H1 (cell line): ENCODE results near the gene DPF3. TPM values are rescaled to one million over a fixed set of nuclear protein-coding genes. Genes with fewer than 3 reads are reported as not detected.

Experiments
- CTCF ChIA-PET: fragments of 300-600 bp; sonication (Branson Sonifier 250); formaldehyde crosslinking; loops from one replicate; lab custom pipeline; 2021; ENCODE audit not compliant: partially characterized antibody; lab: Charles Lee
- POLR2A ChIA-PET: fragments of 300-600 bp; sonication (Branson Sonifier 250); formaldehyde crosslinking; loops from one replicate; lab custom pipeline; 2021; ENCODE audit warnings: inconsistent platforms; ENCODE audit not compliant: partially characterized antibody; lab: Charles Lee
- DNase-seq, 2 experiments: peaks; one replicate each; pipeline versions ENCODE4 v3.0.0 to v3.0.0-alpha.2; 2010 to 2022; ENCODE audit warnings: low spot score in 2 of 2, low read depth in 1 of 2, mixed read lengths in 1 of 2
- FAIRE-seq: peaks from 2 replicates; lab custom pipeline; 2011; peaks lifted over from hg19 to GRCh38; lab: Jason Lieb, UNC
- H2AFZ ChIP-seq: 2 replicates; pipeline ENCODE4 v1.8.1; 2012; ENCODE audit warnings: low read length, inconsistent platforms
- H2AK5ac ChIP-seq: 2 replicates; pipeline ENCODE4 v1.6.1; 2013; ENCODE audit warnings: low read depth, low read length
- H2BK120ac ChIP-seq: replicated peaks from 2 replicates; pipeline ENCODE3; 2013; ENCODE audit warnings: low read depth, low read length, inconsistent platforms
- H2BK12ac ChIP-seq: 2 replicates; pipeline ENCODE4 v1.6.1; 2013; ENCODE audit warnings: low read depth, low read length
- H2BK15ac ChIP-seq: 2 replicates; pipeline ENCODE4 v1.6.1; 2013; ENCODE audit warnings: low read length
- H2BK20ac ChIP-seq: 2 replicates; pipeline ENCODE4 v1.6.1; 2013; ENCODE audit warnings: low read length
- H2BK5ac ChIP-seq: 2 replicates; pipeline ENCODE4 v1.6.1; 2013; ENCODE audit warnings: low read depth, low read length
- H3K14ac ChIP-seq: 2 replicates; pipeline ENCODE4 v1.6.1; 2013; ENCODE audit warnings: inconsistent platforms; ENCODE audit not compliant: insufficient read length
- H3K18ac ChIP-seq: 2 replicates; pipeline ENCODE4 v1.6.1; 2013; ENCODE audit warnings: low read length; ENCODE audit errors: extremely low read depth
- H3K23ac ChIP-seq: 2 replicates; pipeline ENCODE4 v1.6.1; 2013; ENCODE audit warnings: inconsistent platforms; ENCODE audit not compliant: insufficient read length
- H3K23me2 ChIP-seq: 2 replicates; pipeline ENCODE4 v1.6.1; 2013; ENCODE audit warnings: low read depth, low read length
- H3K27ac ChIP-seq: 2 replicates; pipeline ENCODE4 v1.6.1; 2011; ENCODE audit warnings: low read depth, low read length, inconsistent platforms
- H3K27me3 ChIP-seq, 4 experiments: replicated peaks in 1 of 4; 1 replicate in 1 of 4; 2 replicates in 3 of 4; pipeline versions ENCODE4 v1.6.1 to v1.8.1; 2011 to 2013; ENCODE audit warnings: low read length in 3 of 4, mild to moderate bottlenecking in 3 of 4, inconsistent platforms in 2 of 4, mixed read lengths in 2 of 4, moderate library complexity in 1 of 4; ENCODE audit not compliant: control insufficient read depth in 3 of 4, insufficient read depth in 3 of 4; ENCODE audit errors: extremely low read depth in 1 of 4
- H3K36me3 ChIP-seq, 4 experiments: 2 replicates each; pipeline versions ENCODE4 v1.6.1 to v1.8.1; 2011 to 2013; ENCODE audit warnings: mild to moderate bottlenecking in 4 of 4, low read length in 3 of 4, moderate library complexity in 2 of 4, control low read depth in 1 of 4, inconsistent platforms in 1 of 4; ENCODE audit not compliant: insufficient read depth in 4 of 4, control insufficient read depth in 2 of 4
- H3K4ac ChIP-seq: replicated peaks from 2 replicates; pipeline ENCODE3; 2013; ENCODE audit warnings: low read length, low read depth, mixed read lengths, inconsistent platforms; ENCODE audit not compliant: insufficient read length
- H3K4me1 ChIP-seq, 4 experiments: replicated peaks in 1 of 4; 1 replicate in 1 of 4; 2 replicates in 3 of 4; pipeline versions ENCODE4 v1.6.1 to v1.8.1; 2011 to 2013; ENCODE audit warnings: low read length in 3 of 4, inconsistent platforms in 2 of 4, mixed read lengths in 1 of 4; ENCODE audit not compliant: insufficient read depth in 4 of 4, control insufficient read depth in 3 of 4
- H3K4me2 ChIP-seq, 2 experiments: 2 replicates each; pipeline versions ENCODE4 v1.6.1 to v1.8.1; 2011 to 2013; ENCODE audit warnings: low read depth in 2 of 2, low read length in 2 of 2, control low read depth in 1 of 2, inconsistent platforms in 1 of 2, mild to moderate bottlenecking in 1 of 2; ENCODE audit not compliant: insufficient read depth in 1 of 2
- H3K4me3 ChIP-seq, 4 experiments: fragments of 200-600, 300-600 bp in 1 of 4; sonication (generic), shearing (Covaris generic), sonication (Bioruptor Twin) in 1 of 4; 2 replicates each; pipeline versions ENCODE4 v1.5.1 to v1.8.1; 2011 to 2016; ENCODE audit warnings: low read length in 4 of 4, low read depth in 3 of 4, control low read depth in 2 of 4, inconsistent platforms in 2 of 4, mild to moderate bottlenecking in 2 of 4, mixed read lengths in 1 of 4, moderate library complexity in 1 of 4; ENCODE audit not compliant: insufficient read depth in 2 of 4; ENCODE audit errors: extremely low read depth in 1 of 4
- H3K56ac ChIP-seq: replicated peaks from 2 replicates; pipeline ENCODE3; 2013; ENCODE audit warnings: low read depth, mild to moderate bottlenecking, mixed read lengths, low read length, inconsistent platforms; ENCODE audit not compliant: insufficient read length
- H3K79me1 ChIP-seq: 2 replicates; pipeline ENCODE4 v1.6.1; 2013; ENCODE audit warnings: low read depth, low read length, control low read depth
- H3K79me2 ChIP-seq, 2 experiments: 2 replicates each; pipeline versions ENCODE4 v1.6.1 to v1.8.1; 2012 to 2013; ENCODE audit warnings: low read length in 2 of 2, mild to moderate bottlenecking in 2 of 2, inconsistent platforms in 1 of 2; ENCODE audit not compliant: insufficient read depth in 2 of 2, control insufficient read depth in 1 of 2
- H3K9ac ChIP-seq, 4 experiments: replicated peaks in 1 of 4; 1 replicate in 1 of 4; 2 replicates in 3 of 4; pipeline versions ENCODE4 v1.6.1 to v1.8.1; 2011 to 2013; ENCODE audit warnings: low read depth in 3 of 4, low read length in 3 of 4, control low read depth in 2 of 4, mild to moderate bottlenecking in 2 of 4, moderate library complexity in 2 of 4, inconsistent platforms in 1 of 4; ENCODE audit errors: extremely low read depth in 1 of 4
- H3K9me3 ChIP-seq, 2 experiments: 2 replicates each; pipeline versions ENCODE4 v1.6.1 to v1.8.1; 2012 to 2013; ENCODE audit warnings: mild to moderate bottlenecking in 2 of 2, moderate library complexity in 2 of 2, control low read depth in 1 of 2, inconsistent platforms in 1 of 2, low read depth in 1 of 2, low read length in 1 of 2, mixed read lengths in 1 of 2; ENCODE audit not compliant: insufficient read depth in 2 of 2
- H4K20me1 ChIP-seq, 2 experiments: replicated peaks in 1 of 2; 2 replicates each; pipeline versions ENCODE3 to v1.8.1; 2011 to 2013; ENCODE audit warnings: inconsistent platforms in 2 of 2, low read length in 2 of 2, mild to moderate bottlenecking in 1 of 2; ENCODE audit not compliant: insufficient read depth in 2 of 2, control insufficient read depth in 1 of 2
- H4K5ac ChIP-seq: 2 replicates; pipeline ENCODE4 v1.6.1; 2013; ENCODE audit warnings: low read length, low read depth, mixed read lengths, inconsistent platforms; ENCODE audit not compliant: insufficient read length
- H4K8ac ChIP-seq: 2 replicates; pipeline ENCODE4 v1.8.0; 2013; ENCODE audit warnings: mild to moderate bottlenecking, moderate library complexity, low read length, inconsistent platforms; ENCODE audit not compliant: insufficient read depth; ENCODE audit errors: extremely low read depth
- H4K91ac ChIP-seq: replicated peaks from 2 replicates; pipeline ENCODE3; 2013; ENCODE audit warnings: low read length, mixed read lengths, inconsistent platforms; ENCODE audit not compliant: insufficient read length
- ATF2 ChIP-seq: IDR thresholded peaks from 2 replicates; pipeline ENCODE4 v1.6.1; 2012; ENCODE audit warnings: low read length, inconsistent platforms
- CTBP2 ChIP-seq: IDR thresholded peaks from 2 replicates; pipeline ENCODE4 v1.7.0; 2011; ENCODE audit warnings: borderline replicate concordance, mild to moderate bottlenecking, moderate library complexity, mixed read lengths, low read length; ENCODE audit not compliant: insufficient read depth, insufficient read length
- KDM1A ChIP-seq: fragments of 200-600, 300-600 bp; sonication (generic); IDR thresholded peaks from 2 replicates; pipeline ENCODE4 v1.7.1; 2016; ENCODE audit warnings: mild to moderate bottlenecking, low read length, borderline replicate concordance
- NANOG ChIP-seq: IDR thresholded peaks from 2 replicates; pipeline ENCODE4 v1.6.1; 2011; ENCODE audit warnings: low read length, low read depth, mild to moderate bottlenecking, inconsistent platforms; ENCODE audit not compliant: insufficient read depth, poor library complexity, severe bottlenecking
- PHF8 ChIP-seq: fragments of 200-600 bp; sonication (generic); conservative IDR thresholded peaks from 2 replicates; pipeline ENCODE4 v1.7.1; 2012; ENCODE audit warnings: low read depth, mild to moderate bottlenecking, inconsistent platforms, low read length, moderate library complexity
- SAP30 ChIP-seq: fragments of 300-600 bp; sonication (generic); IDR thresholded peaks from 2 replicates; pipeline ENCODE4 v1.7.1; 2012; ENCODE audit warnings: low read length, moderate library complexity, mild to moderate bottlenecking, inconsistent platforms; ENCODE audit not compliant: insufficient read depth, insufficient replicate concordance
- SIN3A ChIP-seq, 2 experiments: IDR thresholded peaks in 1 of 2; conservative IDR thresholded peaks in 1 of 2; 2 replicates each; pipeline ENCODE4 v1.6.1; 2011 to 2012; ENCODE audit warnings: low read length in 2 of 2, improper control_type of control experiment in 1 of 2, low read depth in 1 of 2, mild to moderate bottlenecking in 1 of 2
- SIX5 ChIP-seq: IDR thresholded peaks from 2 replicates; pipeline ENCODE4 v1.6.1; 2011; ENCODE audit warnings: mild to moderate bottlenecking, low read depth, low read length
- USF2 ChIP-seq: IDR thresholded peaks from 2 replicates; pipeline ENCODE4 v1.6.1; 2011; ENCODE audit warnings: low read length, improper control_type of control experiment
- WGBS, 2 experiments: shearing (Covaris generic) in 1 of 2; methylation state at CpG; one replicate each; pipeline versions ENCODE4 v1.1.6 to v1.1.7; 2013 to 2015; ENCODE audit warnings: low lambda C conversion rate in 2 of 2, mixed read lengths in 2 of 2, inconsistent platforms in 1 of 2, low coverage in 1 of 2, missing lambda C conversion rate in 1 of 2; ENCODE audit not compliant: insufficient replicate concordance in 2 of 2, insufficient coverage in 1 of 2, insufficient read length in 1 of 2; ENCODE audit errors: extremely low coverage in 1 of 2, missing lambda C conversion rate in 1 of 2; 5-methylcytosine and 5-hydroxymethylcytosine counted together
- polyA plus RNA-seq, 7 experiments: library from polyadenylated mRNA; depleted of rRNA in 3 of 7; stranded (reverse) in 5 of 7; unstranded in 2 of 7; fragments of >200 nt in 5 of 7; fragments of 200-250 nt in 2 of 7; gene quantifications; 1 replicate in 5 of 7; 2 replicates in 1 of 7; 4 replicates in 1 of 7; pipeline versions ENCODE4 v1.2.1 to v1.2.3, GENCODE V29; 2011 to 2013; ENCODE audit warnings: missing spikeins in 2 of 7, mixed read lengths in 2 of 7
- total RNA-seq: library from RNA; stranded (reverse); fragmentation: NEBNext Ultra II Directional; extraction: Animal tissue kit (Norgen Biotek cat#: 25700); gene quantifications from 2 replicates; pipeline ENCODE4 v1.2.1, GENCODE V29; 2021

Gene DPF3
- total and polyA plus RNA-seq, 2 of the 8 experiments (the other 6 are each of a cell fraction or from before 2014, with no cell fraction given) = 0.19 TPM; not detected in 1

DNA sequence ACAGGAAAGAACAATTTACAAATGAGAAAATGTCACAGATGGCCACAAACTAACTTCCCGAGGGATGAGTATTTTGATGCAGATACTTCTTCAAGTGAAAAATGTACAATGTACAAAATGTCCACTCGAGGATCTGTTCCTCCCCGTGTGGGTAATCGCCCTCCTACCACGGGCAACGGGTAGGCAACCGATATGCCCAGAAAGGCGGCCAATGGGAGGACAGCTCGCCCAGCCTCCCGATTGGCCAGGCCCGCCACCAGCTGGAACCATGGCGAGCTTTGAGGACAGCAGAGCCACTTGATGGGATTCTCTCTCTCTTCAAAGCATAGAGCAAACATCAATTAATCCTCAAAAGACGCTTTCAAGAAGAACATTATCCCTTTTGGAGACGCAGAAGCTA is 42.3 kb downstream of the DPF3 start:
- H3K79me1 ChIP-seq = no peaks in the 10 kb centered on the region
- H2BK12ac ChIP-seq = no peak overlapping the region
- no peak overlapping the region for H3K14ac ChIP-seq
- H2BK15ac ChIP-seq = no peak overlapping the region
- H2AFZ ChIP-seq = no peak overlapping the region
- H4K8ac ChIP-seq = no peak overlapping the region
- H4K20me1 ChIP-seq = no peaks in the 10 kb centered on the region
- H4K91ac ChIP-seq = no peak overlapping the region
- H3K56ac ChIP-seq = no peak overlapping the region
- no peak overlapping the region for H3K9ac ChIP-seq
- no peaks in the 10 kb centered on the region for H3K23me2 ChIP-seq
- H3K23ac ChIP-seq = no peak overlapping the region
- H3K79me2 ChIP-seq = no peaks in the 10 kb centered on the region; a peak in 1 of 4 replicates
- H3K4ac ChIP-seq = no peak overlapping the region
- DNase-seq (no peak), FAIRE-seq (no peak)
- CTCF ChIA-PET = interaction anchor here (1.1 kb wide), 1 partner anchor 11 kb away, joined by 3 read pairs; no protein-coding TSS in a partner anchor
- H3K27me3 ChIP-seq = no peaks in the 10 kb centered on the region
- H3K36me3 ChIP-seq = no peaks in the 10 kb centered on the region
- H3K18ac ChIP-seq = no peak overlapping the region
- H2BK5ac ChIP-seq = no peak overlapping the region
- WGBS, 2 experiments = 82% methylated on average over 14 of the region's 14 CpGs; no CpG with 5 or more reads in 1 of the 2 experiments
- H2AK5ac ChIP-seq = no peak overlapping the region
- H3K4me2 ChIP-seq = no peak overlapping the region
- no peak overlapping the region for H2BK20ac ChIP-seq
- no peak overlapping the region for H3K4me3 ChIP-seq
- no peaks in the 10 kb centered on the region for H3K9me3 ChIP-seq
- H3K4me1 ChIP-seq = peaks cover 0 to 4% (median 2%) of the 10 kb centered on the region in 4 experiments; a peak in 3 of 7 replicates
- no peak overlapping the region for H2BK120ac ChIP-seq
- H4K5ac ChIP-seq = no peak overlapping the region
- no peak overlapping the region for H3K27ac ChIP-seq
- POLR2A ChIA-PET = no interaction called here
- no peak for TF ChIP-seq USF2
- no peak for TF ChIP-seq SIX5
- TF ChIP-seq KDM1A = no peak
- no peak for TF ChIP-seq PHF8
- TF ChIP-seq SAP30 = no peak
- no peak for TF ChIP-seq SIN3A (conservative IDR thresholded peaks at IDR 0.05 in 1 of 2, IDR thresholded peaks at IDR 0.05 in 1 of 2; ENCODE audit: low read depth in 1 of 2, low read length in 2 of 2)
- TF ChIP-seq CTBP2 = no peak
- no peak for TF ChIP-seq NANOG
- TF ChIP-seq ATF2 = no peak
